AG20443 (cell line): Measurements from ENCODE around the gene PLCH2.
"Not testable (repeated sequence)": the region's sequence is repeated elsewhere in the genome, so short reads cannot be mapped to it uniquely, and the experiment has no call there.

Source experiments
- DNase-seq: peaks from one replicate; pipeline ENCODE4 v3.0.0; 2012; ENCODE audit warnings: low spot score, mixed read lengths

PLCH2 gene, protein sequence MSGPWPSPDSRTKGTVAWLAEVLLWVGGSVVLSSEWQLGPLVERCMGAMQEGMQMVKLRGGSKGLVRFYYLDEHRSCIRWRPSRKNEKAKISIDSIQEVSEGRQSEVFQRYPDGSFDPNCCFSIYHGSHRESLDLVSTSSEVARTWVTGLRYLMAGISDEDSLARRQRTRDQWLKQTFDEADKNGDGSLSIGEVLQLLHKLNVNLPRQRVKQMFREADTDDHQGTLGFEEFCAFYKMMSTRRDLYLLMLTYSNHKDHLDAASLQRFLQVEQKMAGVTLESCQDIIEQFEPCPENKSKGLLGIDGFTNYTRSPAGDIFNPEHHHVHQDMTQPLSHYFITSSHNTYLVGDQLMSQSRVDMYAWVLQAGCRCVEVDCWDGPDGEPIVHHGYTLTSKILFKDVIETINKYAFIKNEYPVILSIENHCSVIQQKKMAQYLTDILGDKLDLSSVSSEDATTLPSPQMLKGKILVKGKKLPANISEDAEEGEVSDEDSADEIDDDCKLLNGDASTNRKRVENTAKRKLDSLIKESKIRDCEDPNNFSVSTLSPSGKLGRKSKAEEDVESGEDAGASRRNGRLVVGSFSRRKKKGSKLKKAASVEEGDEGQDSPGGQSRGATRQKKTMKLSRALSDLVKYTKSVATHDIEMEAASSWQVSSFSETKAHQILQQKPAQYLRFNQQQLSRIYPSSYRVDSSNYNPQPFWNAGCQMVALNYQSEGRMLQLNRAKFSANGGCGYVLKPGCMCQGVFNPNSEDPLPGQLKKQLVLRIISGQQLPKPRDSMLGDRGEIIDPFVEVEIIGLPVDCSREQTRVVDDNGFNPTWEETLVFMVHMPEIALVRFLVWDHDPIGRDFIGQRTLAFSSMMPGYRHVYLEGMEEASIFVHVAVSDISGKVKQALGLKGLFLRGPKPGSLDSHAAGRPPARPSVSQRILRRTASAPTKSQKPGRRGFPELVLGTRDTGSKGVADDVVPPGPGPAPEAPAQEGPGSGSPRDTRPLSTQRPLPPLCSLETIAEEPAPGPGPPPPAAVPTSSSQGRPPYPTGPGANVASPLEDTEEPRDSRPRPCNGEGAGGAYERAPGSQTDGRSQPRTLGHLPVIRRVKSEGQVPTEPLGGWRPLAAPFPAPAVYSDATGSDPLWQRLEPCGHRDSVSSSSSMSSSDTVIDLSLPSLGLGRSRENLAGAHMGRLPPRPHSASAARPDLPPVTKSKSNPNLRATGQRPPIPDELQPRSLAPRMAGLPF (N-terminal part only)

DNA sequence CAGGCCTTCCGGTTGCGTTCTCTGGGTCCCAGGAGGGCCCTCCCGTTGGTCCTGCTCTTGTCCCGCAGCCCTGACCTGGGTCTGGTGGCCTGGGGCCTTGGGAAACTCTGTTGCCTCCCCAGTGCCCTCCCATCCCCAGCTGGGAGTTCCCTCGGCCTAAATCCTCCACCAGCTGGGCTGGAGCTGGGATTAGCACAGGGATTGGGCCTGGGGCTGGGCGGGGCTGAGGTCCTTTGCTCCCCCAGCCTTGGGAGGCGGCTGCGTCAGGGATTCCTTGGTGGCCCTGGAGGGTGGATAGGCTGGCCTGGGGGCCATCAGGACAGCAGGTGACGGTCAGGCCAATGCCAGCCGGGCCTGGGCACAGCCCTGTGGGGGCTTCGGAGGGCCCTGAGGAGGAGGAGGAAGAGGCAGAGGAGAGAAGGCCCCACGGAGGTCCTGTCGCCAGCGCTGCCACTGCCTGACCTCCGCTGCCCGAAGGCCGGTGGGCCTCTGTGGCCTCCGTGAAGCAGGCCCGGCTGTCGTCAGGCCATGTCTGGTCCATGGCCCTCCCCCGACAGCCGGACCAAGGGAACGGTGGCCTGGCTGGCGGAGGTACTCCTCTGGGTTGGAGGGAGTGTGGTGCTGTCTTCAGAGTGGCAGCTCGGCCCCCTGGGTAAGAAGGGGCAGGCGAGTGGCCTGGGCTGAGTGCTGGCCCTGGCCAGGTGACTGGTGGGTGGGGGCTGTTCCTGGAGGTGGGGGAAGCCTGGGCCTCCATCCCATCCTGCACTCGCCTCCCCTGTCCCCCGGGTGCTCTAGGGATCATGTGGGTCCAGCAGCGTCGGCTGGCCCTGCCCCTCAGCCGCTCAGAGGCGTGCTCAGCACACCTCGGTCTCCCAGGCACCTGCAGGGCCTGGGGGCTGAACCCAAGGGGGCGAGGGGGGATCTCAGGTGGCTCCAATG, at the start of gene PLCH2:
Gene PLCH2 (plus strand): TSS at position 229 of the 939 bp plus-strand sequence. CDS start 300 bp downstream, at position 529.
- no peak for DNase-seq

DNA sequence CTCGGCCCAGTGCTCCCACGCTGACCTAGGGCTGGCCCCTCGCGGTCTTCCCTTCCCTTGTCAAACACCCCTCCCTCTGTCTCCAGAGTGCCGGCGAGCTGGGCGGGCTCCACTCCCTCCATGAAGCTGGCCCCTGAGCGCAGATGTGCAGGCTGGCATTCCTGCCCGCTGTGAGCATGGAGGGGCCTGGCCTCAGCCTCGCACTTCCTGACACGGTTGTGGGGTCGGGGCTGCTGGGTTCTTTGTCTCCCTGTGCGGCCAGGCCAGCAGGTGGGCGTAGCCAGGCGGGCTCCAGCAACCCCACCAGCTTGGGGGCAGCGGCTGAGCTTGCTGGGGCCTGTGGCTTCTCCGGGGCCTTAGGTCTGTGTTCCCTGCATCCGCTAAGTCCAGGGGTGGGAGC, 49.5 kb upstream of the PLCH2 start:
- DNase-seq, result no peak

DNA sequence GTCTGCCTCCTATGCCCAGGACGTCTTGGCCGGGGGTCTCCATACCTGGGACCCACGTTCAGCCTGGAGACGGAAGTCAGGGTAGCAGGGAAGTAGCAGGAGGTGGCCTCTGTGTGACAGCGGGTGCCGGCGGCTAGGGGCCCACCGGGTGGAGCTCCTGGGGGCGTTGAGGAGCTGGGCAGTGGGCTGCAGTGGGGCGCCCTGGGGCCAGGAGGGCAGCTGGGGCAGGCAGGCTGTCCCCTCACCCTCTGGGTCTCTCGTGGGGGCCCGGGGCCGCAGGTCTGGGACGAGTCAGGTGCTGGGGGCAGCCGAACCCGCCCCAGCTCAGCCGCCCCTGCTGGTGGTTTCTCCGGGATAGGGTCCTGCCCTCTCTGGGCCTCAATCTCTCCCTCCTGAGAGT, 49.0 kb upstream of the PLCH2 start:
- DNase-seq, result no peak

DNA sequence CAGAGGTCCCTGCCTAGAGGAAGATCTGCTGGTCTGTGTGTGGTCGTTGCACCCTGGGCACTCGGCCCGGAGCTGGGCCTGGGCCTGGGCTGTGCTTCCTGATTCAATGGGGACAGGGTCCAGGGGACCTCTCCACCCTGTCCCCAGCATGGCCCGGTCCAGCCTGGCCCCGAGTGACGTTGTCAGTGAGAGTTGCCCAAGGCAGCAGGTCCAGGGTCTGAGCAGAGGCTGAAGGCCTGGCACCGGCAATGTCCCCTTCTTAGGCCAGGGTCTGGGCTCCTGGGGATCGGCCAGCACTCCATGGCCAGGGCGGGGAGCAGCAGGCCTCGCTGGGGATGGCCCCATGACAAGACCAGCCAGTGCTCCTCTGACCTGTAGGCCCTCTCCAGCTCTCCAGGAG, 48.1 kb upstream of the PLCH2 start:
- DNase-seq, result no peak

DNA sequence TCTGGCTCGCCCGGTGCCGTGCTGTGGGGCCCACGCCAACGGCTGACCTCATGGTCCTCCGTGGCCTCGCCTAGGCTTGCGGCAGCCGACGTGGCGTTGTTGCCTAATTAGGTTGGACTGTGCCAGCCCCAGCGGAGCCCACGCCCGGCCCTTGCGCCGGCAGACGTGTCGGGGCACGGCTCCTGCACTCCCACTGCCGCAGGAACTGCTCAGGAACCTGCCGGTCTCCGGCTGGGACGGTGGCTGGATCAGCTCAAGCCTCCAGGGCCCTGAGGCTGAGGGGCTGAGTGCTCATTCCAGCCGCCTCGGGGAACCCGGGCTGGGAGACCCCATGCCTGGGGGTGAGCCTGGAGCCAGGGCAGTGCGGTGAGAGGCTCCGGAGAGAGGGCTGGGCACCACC, 47.6 kb upstream of the PLCH2 start:
- DNase-seq, result no peak

DNA sequence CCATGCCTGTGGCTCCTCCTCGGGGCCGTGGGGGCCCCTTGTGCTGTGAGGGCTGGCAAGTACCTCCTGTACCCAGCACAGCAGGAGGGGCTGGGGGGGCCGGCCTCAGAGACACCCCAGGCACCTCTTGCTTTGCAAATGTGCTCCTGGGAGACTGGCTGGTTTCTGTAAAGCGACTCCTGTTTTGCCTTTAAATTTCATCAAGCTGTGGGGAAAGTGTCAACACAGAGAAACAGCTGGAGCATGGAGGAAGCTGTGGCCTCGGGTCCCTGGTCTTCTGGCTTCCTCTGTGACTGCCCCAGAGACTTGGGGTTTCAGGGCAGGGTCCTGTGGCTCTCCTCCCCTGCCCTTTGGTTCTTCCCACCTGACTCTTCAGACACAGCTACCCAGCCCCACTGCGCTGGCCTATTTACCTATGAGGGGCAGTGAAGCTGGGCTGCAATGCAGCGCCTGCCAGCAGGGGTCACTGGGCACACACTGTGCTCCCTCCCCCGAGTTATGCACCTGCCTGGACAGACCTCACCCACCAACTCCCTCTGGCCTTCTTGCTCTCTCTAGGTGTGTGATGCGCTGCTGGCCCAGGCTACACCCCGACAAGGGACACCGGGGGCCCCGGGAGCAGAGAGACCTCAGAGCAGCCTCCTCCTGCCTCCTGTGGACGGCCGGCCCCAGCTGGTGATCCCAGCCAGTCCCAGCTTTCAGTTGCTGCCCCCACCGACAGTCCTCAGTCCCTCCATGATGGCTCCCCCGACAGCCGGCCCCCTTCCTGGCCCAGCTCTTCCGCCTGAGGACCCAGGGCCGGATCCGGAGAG, 46.1 kb upstream of the PLCH2 start:
- no peak for DNase-seq

DNA sequence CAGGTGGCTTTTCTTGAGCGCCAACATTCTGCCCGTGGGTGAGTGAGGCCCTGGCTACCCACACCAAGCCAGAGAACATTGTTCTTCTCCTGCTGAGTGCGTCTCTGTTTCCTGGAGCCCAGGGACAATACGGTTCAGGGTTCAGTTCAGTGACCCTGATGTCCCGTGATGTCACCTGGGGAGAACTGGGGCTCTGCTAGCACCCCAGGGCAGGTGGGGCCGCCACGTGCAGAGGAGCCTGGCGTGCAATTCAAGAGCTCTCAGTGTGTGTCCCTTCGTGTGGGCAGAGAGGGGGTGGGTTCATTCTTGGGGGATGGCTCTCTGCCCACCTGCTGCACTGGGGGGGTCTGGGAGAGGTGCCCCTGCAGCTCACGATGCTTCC, 45.5 kb upstream of the PLCH2 start:
- no peak for DNase-seq

DNA sequence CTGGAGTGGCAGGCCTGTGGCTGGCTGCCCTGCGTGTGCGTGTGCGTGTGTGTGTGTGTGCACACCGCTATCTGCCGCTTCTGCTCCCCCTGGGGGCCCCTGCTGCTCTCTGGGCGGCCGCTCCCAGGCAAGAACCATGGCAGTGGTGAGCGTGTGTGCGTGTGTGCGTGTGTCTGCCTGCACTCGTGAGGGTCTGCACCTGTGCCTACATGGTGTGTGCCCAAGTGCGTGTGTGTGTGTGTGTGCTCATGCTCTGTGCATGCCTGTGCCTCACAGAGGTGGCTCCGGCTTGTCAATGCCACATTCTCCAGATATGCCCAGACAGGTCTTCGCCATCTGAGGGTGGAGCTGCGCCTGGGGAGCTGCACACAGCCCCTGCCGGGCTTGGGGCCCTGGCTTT, 45.0 kb upstream of the PLCH2 start:
- DNase-seq, result no peak

DNA sequence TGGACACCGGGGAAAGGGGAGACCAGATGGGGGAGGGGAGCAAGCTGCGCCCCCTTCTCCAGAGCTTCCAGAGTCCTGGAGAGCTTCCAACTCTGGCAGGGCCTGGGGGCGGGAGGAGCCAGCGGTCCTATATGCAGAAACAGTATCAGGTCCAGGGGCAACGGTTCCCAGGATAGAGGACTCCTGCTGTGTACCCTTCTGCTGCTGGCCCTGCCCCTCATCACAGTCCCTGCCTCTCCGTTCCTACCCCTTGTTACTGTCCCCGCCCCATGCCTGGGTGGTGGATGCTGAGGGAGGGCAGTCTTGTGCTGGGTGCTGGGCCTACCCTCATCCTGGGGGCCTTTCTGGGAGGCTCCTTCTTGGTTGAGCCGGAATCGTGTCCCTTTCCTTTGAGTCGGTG, 44.6 kb upstream of the PLCH2 start:
- DNase-seq, result no peak

DNA sequence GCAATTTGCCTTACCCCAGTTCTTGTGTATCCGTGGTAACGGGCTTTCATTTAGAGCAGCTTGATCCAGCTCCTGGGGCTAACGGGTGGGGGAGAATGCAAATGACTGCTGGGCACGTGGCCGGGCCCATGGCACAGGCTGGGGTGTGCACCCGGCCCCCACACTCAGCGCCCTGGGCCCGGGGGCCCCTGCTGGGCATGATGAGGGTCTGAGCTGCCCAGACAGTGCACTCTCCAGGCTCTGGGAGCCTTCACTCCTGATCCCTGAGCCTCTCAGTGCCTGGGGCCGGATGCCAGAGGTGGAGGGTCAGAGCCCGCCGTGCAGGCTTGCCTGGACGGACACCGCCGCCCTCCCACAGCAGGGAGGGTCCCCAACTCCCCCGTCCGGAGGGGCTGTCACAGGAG, 43.6 kb upstream of the PLCH2 start:
- DNase-seq, result no peak

DNA sequence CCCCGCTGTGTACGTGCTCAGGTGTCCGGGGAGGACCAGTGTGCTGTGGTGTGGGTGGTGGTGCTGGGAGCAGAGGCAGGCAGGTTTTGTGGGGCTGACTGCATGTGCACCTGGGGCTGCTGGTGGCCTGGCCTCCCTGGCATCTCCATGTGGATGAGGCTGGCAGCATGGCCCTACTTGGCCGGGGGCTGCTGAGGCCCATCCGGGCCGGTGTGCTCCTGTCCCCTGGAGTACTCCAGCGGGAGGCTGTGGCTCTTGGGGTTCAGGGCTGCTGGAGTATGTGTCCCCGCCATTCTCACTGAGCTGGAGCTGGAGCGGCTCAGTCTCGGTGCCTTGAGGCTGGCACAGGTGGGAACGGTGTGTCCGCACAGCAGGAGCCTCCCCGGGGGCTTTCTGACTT, 42.9 kb upstream of the PLCH2 start:
- no peak for DNase-seq

DNA sequence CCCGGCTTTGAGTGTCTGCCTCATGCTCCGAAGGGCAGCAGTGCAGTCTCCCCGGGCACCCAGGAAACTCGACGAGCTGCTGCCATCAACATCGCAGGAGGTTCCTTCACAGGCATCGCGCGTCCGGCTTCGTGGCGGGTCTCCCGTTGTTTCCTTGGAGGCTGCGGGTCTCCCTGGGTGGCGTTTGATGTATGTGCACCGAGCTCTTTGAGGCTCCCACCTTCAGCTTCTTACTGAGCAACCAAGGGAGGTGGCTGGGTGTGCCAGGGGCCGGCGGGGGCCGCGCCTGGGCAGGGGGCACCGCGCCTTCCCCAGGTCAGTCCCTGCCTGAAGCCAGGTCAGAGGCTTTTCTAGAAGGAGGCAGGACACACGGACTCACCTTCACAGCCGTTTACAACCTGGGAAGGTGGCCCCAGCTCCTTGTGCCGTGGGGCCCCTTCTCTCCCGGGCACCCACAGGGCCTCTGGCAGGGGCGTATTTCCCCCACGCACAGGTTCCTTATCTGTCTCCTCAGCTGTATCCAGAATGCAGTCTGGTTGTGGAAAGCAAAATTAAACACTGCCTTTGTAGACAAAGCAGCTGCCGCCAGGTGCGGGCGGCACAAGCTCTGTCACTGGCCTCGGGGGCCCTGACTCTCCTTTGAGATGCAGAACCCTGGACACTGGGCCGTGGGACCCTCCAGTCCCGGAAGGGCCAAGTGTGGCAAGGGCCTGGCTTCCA, 42.0 kb upstream of the PLCH2 start:
- no peak for DNase-seq

DNA sequence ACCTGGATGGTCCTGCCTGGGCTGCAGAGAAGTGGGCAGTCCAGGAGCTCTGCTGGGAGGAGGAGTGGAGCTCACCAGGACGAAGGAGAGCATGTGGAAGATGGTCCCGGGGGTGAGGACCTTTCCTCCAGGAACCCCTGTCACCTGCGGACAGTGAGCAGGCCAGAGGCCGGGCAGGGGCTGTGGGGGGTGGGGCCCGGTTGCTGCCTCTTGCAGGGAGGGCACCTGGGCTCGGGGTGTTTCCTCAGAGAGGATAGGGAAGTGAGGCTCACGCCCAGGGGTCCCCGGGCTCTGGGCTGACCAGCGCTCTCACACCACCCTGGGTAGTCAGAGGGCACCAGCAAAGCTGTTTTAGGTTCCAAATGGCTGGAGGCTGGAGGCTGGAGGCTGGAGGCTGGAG, 41.0 kb upstream of the PLCH2 start:
- no peak for DNase-seq

DNA sequence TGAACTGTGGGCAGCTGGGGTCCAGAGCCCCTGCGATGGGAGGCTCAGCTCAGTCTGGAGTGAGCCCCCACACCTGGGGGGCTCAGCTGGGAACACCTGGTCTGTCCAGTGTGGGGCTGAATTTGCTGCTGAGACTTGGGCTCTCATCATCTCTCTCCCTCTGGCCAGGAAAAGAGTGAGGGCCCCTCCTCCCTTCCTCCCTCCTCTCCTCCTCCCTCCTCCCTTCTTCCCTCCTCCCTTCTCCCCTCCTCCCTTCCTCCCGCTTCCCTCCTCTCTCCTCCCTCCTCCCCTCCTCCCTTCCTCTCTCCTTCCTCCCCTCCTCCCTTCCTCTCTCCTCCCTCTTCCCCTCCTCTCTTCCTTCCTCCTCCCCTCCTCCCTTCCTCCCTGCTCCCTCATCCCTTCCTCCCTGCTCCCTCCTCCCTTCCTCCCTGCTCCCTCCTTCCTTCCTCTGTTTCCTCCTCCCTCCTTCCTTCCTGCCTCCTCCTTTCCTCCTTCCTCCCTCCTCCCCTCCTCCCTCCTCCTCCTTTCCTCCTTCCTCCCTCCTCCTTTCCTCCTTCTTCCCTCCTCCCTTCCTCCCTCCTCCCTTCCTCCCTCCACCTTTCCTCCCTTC, 40.2 kb upstream of the PLCH2 start:
- no peak for DNase-seq

DNA sequence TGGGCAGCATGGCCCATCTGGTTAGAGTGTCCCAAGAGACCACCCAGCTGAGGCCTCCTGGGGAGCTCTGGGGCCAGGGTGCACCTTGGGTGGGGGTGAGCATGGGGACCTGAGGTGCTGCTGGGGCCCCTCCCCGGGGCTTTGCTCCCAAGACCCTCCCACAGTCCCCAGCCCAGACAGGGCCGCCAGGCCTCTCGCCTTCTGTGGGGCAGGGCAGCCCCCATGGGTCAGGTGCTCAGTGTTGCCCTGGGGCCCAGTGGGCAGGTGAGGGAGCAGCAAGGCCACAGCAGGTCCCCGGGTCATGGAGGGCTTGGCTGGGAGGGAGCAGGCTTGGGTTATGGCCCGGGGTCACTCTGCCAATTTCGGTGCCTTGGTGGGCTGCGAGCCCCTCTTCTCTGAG, 39.2 kb upstream of the PLCH2 start:
- DNase-seq, result no peak

DNA sequence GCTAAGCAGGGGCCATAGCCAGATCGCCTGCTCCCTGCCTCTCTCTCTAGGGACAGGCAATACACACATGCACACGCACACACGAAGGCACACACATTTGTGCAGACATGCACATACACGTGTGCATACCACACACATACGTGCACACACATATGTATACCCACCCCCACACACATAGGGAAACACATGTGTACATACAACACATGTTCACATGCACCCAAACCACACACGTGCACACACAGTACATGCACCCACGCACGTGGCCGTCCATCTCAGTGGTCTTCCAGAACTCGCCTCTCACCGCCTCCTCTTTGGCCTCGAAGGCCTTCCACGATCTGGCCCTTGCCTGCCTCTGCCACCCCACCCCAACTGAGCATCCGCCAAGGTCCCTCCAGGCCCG, 38.5 kb upstream of the PLCH2 start:
- no peak for DNase-seq

DNA sequence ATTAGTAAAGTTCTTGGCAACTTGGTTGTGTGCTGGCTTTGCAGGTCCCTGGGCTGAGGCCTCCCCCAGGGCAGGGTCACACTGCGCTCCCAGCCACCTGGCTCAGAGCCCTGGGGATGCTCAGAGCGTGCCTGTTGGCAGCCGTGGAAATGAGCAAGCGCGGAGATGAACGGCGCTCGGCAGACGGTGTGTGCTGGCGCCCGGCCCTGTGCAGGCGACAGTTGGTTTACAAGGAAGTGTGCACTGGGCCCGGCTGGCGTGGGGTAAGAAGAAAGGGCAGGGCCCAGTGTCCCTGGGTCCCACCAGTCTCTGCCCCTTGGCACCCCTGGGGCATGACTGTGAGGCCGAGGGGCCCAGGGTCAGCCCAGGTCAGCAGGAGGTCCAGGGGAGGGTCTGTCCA, 38.1 kb upstream of the PLCH2 start:
- no peak for DNase-seq

DNA sequence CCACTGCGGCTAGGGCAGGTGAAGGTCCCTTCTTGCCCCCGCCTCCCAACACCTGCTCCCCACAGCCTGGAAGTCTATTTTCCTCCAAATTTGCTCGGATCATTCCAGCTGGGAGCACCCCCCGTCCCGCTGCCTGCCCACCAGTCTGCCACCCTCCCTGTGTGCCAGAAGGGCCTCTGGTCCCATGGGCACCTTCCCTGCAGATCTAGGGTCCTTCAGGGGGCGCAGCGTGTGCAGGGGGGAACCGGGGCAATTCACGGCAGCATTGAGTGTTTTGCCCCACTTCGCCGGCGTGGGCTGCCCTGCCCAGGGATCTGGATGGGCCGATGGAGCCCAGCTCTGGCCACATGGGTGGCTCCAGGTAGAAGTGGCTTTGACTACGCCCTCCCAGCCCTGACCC, 37.4 kb upstream of the PLCH2 start:
- no peak for DNase-seq

DNA sequence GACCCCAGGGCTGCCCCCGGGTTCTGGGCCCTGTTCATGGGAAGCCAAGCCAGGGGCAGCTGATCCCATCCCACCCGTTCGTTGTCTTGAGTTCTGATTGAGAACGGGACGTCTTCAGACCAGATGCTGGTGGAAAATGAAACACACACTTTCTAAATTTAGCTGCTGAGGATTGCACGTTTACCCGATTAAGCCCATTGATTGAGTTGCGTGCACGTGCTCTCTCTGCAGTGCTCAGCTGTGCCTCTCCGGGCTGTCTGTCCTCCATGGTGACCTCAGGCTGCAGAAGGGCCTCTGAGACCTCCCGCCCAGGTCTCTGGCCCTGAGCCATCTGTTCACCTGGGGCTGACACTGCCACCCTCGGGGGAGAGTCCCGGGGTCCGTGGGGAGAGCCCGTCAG, 36.7 kb upstream of the PLCH2 start:
- DNase-seq, result no peak

DNA sequence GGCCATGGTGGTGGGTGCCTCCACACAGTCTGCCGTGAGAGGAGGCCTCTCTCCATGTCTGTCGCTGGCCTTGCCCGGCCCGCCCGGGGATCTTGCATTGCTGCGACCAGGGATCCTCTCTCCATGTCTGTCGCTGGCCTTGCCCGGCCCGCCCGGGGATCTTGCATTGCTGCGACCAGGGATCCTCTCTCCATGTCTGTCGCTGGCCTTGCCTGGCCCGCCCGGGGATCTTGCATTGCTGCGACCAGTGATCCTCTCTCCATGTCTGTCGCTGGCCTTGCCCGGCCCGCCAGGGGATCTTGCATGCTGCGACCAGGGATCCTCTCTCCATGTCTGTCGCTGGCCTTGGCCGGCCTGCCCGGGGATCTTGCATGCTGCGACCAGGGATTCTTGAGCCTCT, 35.7 kb upstream of the PLCH2 start:
- not testable (repeated sequence) for DNase-seq
